NCI-H1105 (cell line): ENCODE data around the gene SULT2B1.
"Not testable (repeated sequence)": the region's sequence is repeated elsewhere in the genome, so short reads cannot be mapped to it uniquely, and the experiment has no call there.

Experiments
- DNase-seq: peaks from one replicate; lab custom pipeline; 2025; lab: John Stamatoyannopoulos, UW

SULT2B1 gene

DNA sequence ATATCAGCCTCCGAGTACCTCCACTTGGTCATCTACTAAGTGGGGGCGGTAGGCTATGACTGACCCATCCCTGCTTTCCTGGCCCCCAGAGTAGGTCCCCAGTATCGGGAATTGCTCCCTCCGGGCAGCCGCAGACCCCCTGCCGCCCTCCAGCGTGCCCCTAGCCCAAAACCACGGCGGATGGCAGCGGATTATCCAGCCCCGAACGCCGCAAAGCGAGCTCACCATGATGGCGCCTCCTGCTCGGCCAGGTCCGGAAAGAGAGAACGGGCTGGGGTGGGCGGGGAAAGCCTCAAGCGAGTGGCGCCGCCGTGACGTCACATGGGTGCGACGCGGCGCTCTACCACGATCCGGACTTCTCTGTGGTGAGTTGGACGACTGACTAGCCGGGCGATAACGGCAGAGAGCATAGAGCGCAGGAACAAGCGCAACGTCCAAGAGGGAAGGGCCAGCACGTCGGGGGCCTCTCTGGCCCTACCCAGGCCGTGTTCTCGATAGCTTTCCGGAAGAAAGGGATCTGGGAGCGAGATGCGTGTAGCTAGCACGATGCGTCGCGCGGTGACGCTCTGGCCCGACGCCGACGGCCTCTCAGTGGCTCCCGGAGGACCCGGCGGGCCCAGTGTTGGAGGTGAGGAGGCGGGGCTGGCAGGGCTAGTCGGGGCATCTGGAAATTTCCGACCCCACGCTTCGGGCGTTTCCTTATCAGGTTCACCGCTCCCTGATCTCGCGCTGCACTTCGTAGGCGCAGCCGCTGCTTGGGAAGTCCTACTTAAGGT is 67.1 kb downstream of the SULT2B1 start, which contains the start of the genes RPL18 and SPHK2:
Gene RPL18, minus strand, starts transcription at position 263 of the 776 bp plus-strand sequence. Its CDS starts 35 bp downstream, at position 228.
Gene SPHK2, plus strand, starts transcription at position 591 of the 776 bp plus-strand sequence. CDS start 1,009 bp downstream, outside the sequence.
- DNase-seq = peak; percentile 99

DNA sequence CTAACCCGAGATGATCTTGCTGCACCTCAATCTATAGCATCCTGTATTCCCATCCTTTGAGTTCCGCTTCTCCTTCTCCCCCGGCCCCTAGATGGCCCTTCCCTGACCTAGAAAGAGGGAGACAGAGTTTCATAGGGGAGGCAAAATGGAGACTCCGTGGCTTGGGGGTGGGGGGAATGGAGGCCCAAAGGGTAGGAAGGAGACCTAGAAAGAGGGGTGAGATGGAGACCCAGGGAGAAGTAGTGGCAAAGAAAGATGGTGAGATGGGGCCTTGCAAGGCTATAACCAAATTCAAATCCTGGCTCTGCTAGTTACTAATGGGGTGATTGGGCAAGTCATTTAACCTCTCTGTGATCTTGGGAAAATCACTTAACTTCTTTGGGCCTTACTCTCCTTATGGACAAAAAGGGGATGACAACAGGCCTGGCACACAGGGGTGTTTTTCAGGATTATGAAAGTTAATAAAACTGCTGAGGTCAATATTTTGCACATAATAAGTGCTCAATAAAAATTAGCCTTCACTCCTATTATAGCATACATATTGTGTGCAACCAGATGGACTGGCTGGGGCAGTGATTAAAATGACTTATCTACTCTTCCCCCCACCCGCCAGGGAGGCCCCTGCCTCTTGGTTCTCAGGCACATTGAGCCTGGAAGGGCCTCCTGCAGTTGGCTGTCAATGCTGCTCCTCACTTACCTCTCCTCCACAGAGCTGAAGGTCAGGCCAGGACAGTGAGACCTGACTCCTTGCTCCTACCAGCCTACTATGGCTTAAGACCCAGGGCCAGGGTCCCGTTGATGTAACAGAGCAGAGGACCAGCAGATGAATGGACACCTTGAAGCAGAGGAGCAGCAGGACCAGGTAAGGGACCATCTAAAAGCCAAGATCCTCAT is 68.0 kb downstream of the SULT2B1 start:
- DNase-seq = no peak

DNA sequence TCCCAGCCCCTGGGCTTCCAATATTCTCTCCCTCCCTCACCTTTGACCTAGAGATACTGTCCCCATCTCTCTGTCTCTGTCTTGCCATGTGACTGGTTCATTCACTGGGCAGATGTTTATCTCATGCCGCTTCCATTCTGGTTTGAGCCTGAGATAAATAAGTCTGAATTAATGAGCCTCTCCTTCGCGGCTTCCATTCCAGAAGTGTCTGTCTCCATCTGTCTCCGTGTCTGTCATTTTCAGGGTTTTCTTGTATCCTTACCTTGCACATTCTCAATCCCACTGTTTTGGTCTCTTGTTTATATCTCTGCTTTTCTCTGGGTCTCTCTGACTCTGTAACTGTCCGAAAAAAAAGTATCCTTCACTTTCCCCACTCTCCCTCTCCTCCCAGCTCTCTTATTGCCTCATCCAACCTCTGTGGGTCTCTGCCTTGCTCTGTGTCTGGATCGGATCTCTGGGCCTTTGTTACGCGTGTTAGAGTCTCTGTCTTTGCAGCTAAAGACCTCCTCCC is 71.6 kb downstream of the SULT2B1 start:
- no peak for DNase-seq

DNA sequence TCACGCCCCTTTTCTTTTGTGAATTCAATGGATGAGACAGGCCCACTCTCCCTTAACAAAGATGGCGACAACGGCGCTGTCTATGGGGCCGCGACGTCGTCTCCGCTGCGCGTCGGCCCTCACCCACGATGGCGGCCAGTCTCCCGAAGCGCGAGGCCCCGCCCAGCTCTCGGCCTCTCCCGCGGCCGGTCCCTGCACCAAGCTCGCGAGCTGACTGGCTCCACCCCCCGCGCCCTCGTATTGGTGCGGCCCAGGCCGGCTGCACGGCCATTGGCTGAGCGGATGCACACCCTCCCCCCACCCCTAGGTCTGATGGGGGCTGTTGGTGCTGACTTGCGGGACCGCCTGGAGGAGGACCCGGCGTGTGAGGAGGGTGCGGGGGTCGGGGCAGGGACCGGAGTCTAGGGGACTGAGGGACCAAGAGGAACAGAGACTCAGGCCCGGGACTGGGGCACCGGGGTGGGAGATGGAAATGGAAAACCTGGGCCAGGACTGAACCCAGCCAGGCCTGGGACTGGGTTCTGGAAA is 72.2 kb downstream of the SULT2B1 start:
- DNase-seq = peak; percentile 98

DNA sequence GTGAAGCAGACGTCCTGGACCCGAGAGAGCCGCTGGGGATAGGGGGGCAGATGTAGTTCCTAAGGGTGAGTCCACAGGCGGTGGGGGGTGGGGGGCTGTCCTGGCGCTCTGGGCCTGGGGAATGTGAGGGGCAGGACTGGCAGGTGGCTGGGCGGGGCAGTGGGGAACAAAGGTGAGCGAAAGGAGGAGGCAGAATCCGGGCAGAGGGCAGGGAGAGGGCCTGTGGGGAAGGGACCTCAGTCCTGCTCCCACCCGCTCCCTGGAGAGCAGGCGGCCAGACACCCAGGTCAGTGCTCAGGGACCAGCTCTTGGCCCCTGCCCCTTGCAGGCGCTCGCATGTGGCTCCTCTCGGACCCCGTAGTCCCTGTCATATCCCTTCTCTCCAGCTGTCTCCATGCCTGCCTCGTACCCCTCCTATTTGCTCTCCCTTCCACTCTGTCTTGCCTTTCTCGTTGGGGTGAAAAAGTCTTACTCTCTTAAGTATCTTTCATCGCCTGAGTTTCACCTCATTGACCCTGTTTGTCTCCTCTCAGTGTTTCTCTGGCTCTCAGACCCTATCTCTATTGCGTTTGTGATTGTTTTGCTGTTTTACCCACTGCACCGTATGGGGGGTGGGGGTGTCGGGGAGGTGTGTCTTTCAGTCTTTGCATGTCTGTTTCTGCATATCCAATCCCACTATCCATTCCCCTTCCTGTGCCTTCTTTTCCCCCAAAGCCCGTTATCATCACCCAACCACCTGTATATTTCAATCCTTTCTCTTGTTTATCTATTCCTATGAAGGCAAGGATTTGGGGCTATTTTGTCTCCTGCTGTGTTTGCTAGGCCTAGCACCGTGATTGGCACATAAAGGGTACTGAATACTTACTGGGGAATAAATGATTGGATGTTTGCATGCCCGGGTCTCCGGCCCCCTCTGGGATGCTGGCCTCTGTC is 73.1 kb downstream of the SULT2B1 start:
- peak; percentile 21 for DNase-seq

DNA sequence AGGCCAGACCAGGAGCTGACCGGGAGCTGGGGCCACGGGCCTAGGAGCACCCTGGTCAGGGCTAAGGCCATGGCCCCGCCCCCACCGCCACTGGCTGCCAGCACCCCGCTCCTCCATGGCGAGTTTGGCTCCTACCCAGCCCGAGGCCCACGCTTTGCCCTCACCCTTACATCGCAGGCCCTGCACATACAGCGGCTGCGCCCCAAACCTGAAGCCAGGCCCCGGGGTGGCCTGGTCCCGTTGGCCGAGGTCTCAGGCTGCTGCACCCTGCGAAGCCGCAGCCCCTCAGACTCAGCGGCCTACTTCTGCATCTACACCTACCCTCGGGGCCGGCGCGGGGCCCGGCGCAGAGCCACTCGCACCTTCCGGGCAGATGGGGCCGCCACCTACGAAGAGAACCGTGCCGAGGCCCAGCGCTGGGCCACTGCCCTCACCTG is 73.9 kb downstream of the SULT2B1 start:
- no peak for DNase-seq

DNA sequence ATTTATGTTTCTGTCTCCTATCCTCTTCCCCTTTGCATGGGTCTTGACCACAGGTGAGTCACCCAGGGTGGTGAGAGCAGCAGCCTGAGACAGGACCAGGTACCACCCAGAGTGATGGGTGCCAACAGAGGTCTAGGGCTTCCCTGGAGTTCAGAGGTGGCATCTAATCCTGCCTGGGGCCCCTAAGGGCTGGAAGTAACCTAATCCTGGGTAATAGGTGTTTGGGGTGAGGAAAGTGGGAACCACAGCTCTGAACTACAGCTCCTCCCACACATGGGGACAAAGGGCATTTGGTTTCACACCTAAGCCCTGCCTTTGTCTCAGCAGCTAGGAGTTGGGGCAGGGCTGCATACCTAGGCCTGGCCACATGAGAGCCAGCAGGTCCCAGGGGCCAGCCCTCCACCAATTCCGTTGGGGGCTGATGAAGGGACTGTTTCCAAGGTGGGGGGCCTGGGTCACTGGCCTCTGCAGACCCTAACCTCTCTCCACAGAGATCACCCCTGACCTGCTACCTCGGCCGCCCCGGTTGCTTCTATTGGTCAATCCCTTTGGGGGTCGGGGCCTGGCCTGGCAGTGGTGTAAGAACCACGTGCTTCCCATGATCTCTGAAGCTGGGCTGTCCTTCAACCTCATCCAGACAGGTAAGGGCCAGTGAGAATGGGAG is 75.4 kb downstream of the SULT2B1 start:
- DNase-seq = no peak

DNA sequence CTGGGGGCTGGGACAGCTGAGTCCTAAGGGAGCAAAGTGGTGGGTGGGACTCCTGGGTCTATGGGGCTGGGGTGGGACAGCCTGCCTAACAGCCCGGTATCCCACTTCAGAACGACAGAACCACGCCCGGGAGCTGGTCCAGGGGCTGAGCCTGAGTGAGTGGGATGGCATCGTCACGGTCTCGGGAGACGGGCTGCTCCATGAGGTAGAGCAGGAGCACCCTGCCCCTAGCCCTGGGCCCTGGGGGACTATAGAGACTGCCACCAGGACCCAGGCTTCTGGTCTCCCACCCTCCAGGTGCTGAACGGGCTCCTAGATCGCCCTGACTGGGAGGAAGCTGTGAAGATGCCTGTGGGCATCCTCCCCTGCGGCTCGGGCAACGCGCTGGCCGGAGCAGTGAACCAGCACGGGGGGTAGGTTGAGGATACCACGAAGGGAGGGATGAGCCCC is 75.9 kb downstream of the SULT2B1 start:
- DNase-seq = no peak

DNA sequence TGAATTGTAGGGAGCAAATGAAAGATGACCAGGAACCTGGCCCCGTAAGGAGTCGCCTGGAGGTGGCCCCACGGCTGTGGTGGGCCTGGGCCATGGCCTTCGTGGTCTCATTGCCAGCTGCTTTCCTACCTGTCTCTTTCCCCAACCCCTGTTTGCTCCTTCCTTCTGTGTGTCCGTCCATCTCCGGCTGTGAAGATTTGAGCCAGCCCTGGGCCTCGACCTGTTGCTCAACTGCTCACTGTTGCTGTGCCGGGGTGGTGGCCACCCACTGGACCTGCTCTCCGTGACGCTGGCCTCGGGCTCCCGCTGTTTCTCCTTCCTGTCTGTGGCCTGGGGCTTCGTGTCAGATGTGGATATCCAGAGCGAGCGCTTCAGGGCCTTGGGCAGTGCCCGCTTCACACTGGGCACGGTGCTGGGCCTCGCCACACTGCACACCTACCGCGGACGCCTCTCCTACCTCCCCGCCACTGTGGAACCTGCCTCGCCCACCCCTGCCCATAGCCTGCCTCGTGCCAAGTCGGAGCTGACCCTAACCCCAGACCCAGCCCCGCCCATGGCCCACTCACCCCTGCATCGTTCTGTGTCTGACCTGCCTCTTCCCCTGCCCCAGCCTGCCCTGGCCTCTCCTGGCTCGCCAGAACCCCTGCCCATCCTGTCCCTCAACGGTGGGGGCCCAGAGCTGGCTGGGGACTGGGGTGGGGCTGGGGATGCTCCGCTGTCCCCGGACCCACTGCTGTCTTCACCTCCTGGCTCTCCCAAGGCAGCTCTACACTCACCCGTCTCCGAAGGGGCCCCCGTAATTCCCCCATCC is 76.7 kb downstream of the SULT2B1 start:
- no peak for DNase-seq

DNA sequence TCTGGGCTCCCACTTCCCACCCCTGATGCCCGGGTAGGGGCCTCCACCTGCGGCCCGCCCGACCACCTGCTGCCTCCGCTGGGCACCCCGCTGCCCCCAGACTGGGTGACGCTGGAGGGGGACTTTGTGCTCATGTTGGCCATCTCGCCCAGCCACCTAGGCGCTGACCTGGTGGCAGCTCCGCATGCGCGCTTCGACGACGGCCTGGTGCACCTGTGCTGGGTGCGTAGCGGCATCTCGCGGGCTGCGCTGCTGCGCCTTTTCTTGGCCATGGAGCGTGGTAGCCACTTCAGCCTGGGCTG is 77.3 kb downstream of the SULT2B1 start:
- no peak for DNase-seq

DNA sequence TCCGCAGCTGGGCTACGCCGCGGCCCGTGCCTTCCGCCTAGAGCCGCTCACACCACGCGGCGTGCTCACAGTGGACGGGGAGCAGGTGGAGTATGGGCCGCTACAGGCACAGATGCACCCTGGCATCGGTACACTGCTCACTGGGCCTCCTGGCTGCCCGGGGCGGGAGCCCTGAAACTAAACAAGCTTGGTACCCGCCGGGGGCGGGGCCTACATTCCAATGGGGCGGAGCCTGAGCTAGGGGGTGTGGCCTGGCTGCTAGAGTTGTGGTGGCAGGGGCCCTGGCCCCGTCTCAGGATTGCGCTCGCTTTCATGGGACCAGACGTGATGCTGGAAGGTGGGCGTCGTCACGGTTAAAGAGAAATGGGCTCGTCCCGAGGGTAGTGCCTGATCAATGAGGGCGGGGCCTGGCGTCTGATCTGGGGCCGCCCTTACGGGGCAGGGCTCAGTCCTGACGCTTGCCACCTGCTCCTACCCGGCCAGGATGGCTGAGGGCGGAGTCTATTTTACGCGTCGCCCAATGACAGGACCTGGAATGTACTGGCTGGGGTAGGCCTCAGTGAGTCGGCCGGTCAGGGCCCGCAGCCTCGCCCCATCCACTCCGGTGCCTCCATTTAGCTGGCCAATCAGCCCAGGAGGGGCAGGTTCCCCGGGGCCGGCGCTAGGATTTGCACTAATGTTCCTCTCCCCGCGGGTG is 77.8 kb downstream of the SULT2B1 start:
- DNase-seq = peak; percentile 89

DNA sequence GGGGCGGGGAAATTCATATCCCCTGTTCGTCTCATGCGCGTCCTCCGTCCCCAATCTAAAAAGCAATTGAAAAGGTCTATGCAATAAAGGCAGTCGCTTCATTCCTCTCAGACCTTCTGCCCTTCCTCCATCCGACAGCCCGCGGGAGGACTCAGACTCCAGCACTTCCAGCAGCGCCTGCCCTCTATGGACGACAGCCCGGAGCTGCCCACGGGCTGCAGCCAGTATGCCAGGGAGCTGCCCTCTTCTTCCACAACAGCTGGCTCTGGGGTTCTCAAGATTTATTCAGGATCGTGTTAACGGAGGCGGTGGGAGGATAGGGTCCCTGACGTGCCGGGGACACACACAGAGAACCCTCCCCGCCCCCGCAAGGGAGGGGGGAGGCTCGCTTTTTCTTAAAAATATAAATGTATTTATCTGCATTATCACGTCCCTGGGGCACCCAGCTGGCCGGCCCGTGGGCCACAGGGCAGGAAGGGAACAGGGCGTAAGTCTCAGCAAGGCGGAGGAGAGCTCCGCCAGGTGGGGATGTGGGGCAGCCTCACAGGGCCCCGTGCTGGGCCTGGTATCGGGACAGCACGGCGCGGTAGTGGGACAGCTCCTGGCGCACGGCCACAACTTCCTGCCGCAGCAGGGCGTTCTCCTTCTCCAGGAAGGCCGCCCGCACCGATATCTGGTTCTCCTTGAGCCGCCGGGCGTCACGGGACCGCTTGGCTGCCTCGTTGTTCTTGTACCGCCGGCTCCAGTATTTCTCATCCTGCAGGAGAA is 78.5 kb downstream of the SULT2B1 start:
- peak; percentile 37 for DNase-seq

DNA sequence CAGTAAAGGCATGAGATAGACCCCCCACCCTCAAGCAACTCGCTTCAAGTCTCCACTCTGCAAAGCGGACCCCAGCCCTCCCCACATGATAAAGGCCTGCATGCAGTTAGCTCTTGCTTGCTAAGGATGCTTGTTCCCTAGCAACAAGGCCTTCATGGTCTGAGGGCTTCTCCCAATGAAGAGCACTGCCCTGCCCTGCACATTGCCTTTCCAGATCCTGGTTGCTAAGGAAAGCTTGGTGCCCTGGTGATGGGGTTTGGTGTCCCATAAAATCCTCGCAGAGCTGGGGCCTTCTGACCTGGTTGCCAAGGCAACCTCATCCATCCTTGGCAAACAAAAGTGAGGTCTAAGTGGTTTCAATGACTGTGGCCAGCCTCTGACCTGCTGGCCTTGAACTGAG is 79.3 kb downstream of the SULT2B1 start:
- no peak for DNase-seq

DNA sequence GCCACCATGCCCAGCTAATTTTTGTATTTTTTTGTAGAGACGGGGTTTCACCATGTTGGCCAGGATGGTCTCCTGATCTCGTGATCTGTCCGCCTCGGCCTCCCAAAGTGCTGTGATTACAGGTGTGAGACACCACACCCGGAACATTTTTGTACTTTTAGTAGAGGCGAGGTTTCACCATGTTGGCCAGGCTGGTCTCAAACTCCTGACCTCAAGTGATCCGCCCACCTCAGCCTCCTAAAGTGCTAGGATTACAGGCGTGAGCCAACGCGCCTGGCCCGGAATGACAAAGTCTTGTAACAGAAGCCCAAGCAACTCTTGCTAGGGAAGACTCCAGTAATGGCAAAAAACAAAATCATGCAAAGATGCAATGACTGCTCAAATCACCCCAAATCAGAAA is 80.3 kb downstream of the SULT2B1 start:
- not testable (repeated sequence) for DNase-seq

DNA sequence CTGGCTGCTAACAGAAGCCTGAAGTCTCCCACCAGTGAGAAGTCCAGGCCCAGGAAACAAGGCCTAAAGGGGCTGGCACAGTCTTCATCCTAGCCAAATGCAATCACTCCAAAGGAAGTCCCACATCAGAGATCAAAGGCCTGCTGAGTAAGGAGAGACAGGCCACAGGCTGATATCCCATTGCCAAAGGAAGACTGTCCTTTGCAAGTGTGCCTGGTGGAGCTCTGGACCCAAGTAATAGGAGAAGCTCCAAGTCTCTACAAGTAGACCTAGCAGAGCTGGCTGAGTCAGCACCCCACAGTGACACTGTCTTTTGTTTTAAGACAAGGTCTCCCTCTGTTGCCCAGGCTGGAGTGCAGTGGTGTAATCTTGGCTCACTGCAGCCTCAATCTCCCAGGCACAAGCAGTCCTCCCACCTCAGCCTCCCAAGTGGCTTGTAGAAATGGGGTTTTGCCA is 80.7 kb downstream of the SULT2B1 start:
- no peak for DNase-seq

DNA sequence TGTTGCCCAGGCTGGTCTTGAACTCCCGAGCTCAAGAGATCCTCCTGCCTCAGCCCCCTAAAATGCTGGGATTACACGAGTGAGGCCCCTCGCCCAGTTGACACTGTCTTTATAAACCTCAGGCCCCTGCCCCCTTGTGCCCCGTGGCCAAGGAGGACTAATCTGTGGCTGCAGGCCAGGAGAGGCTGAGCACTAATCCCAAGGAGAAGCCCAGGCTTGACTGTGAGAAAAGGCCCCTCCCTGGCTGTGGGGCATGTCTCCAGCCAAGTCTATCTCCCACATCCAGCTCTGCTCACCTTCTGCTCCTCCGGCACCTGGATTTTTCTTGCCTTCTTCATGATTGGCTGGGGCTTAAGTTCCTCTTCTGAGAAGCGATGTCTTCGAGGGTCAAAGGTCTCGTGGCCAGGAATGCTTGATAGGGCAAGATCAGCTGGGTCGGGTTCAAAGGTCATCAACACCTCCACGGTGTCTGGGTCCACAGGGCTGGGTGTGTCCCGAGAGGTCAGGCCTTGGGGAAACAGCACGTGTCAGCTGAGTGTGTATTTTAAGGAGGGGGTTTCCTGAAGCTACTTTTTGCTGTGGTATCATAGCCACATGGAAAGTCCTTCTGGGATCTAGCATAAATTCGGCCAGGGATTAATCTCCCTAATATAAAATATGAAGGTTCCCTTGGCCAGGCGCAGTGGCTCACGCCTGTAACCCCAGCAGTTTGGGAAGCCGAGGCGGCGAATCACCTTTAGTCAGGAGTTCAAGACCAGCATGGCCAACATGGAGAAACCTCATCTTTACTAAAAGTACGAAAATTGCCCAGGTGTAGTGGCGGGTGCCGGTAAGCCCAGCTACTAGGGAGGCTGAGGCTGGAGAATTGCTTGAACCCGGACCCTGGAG is 81.4 kb downstream of the SULT2B1 start:
- no peak for DNase-seq

DNA sequence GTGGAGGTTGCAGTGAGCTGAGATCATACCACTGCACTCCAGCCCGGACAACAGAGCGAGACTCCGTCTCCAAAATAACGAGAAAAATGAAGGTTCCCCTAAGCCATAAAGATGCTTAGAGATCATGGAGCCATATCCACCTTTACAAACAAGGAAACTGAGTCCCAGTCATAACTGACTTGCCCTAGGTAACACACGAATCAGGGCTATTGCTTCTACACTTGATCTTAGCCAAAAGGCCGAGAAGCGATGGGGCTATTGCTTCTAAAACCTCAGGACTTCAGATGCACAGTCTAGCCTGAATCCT is 82.0 kb downstream of the SULT2B1 start:
- no peak for DNase-seq
